NT2/D1 (cell line): Measurements from ENCODE around the gene PPP2R5A.

ENCODE experiments used
- DNase-seq: peaks from one replicate; pipeline ENCODE4 v3.0.0-alpha.2; 2011; ENCODE audit warnings: low read depth, low spot score
- H3K27me3 ChIP-seq: 2 replicates; pipeline ENCODE4 v1.6.0; 2011; ENCODE audit warnings: mild to moderate bottlenecking; ENCODE audit not compliant: insufficient read length, insufficient read depth
- H3K36me3 ChIP-seq: 2 replicates; pipeline ENCODE4 v1.6.1; 2011; ENCODE audit warnings: mild to moderate bottlenecking, low read length, mixed read lengths; ENCODE audit not compliant: insufficient read depth, insufficient read length
- H3K4me1 ChIP-seq: 2 replicates; pipeline ENCODE4 v1.5.1; 2011; ENCODE audit not compliant: insufficient read depth, insufficient read length
- H3K4me3 ChIP-seq: 2 replicates; pipeline ENCODE4 v1.5.1; 2011; ENCODE audit warnings: low read depth; ENCODE audit not compliant: insufficient read length
- H3K9ac ChIP-seq: 2 replicates; pipeline ENCODE4 v1.6.0; 2011; ENCODE audit warnings: low read depth; ENCODE audit not compliant: insufficient read length
- H3K9me3 ChIP-seq: 2 replicates; pipeline ENCODE4 v1.5.1; 2011; ENCODE audit warnings: mild to moderate bottlenecking, low read length; ENCODE audit not compliant: insufficient read depth
- SUZ12 ChIP-seq: IDR thresholded peaks from 2 replicates; pipeline ENCODE4 v1.6.1; 2011; ENCODE audit not compliant: insufficient read length, insufficient read depth; ENCODE audit errors: extremely low read depth
- YY1 ChIP-seq: IDR thresholded peaks from 2 replicates; pipeline ENCODE4 v1.6.1; 2011; ENCODE audit not compliant: insufficient read length, insufficient read depth
- ZNF274 ChIP-seq: IDR thresholded peaks from 2 replicates; pipeline ENCODE4 v1.6.1; 2011; ENCODE audit warnings: mild to moderate bottlenecking, low read depth, low read length

Gene PPP2R5A

GRCh38 chr1:212242288-212242984 lies 42.8 kb upstream of the PPP2R5A start:
- H3K9ac ChIP-seq, result no peak overlapping the region
- no peak overlapping the region for H3K4me3 ChIP-seq
- H3K9me3 ChIP-seq, result no peaks in the 10 kb centered on the region
- no peaks in the 10 kb centered on the region for H3K27me3 ChIP-seq
- no peak for DNase-seq
- no peaks in the 10 kb centered on the region for H3K36me3 ChIP-seq
- no peak for TF ChIP-seq SUZ12
- no peak for TF ChIP-seq YY1
- TF ChIP-seq ZNF274, result no peak
- H3K4me1 ChIP-seq, result no peaks in the 10 kb centered on the region

DNA sequence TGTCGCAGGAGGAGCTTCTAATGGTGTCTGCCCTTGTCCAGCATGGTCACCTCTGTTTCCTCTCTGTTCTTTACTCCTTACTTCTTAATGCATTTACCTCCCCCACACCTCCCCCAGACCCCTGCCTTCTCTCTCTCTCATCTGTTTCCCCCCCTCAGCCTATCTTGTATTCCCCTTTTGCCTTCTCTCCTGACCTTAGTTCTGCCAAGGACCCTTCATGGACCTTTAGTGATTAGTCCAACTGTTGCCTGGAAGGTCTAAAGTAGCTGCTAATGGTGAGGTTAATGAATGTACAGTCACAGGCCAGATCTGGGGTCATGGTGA lies 42.3 kb upstream of the PPP2R5A start:
- Histone ChIP-seq H3K9ac (no peak overlapping the region), H3K4me3 (no peak overlapping the region), H3K9me3 (no peaks in the 10 kb centered on the region), H3K27me3 (no peaks in the 10 kb centered on the region), H3K4me1 (no peaks in the 10 kb centered on the region), H3K36me3 (no peaks in the 10 kb centered on the region)
- no peak for TF ChIP-seq ZNF274
- no peak for TF ChIP-seq SUZ12
- TF ChIP-seq YY1, result no peak
- no peak for DNase-seq

GRCh38 chr1:212244441-212244840 lies 40.8 kb upstream of the PPP2R5A start:
- Histone ChIP-seq H3K4me1 (no peaks in the 10 kb centered on the region), H3K4me3 (no peak overlapping the region), H3K9me3 (no peaks in the 10 kb centered on the region), H3K9ac (no peak overlapping the region), H3K27me3 (no peaks in the 10 kb centered on the region), H3K36me3 (no peaks in the 10 kb centered on the region)
- DNase-seq, result no peak
- TF ChIP-seq YY1, result no peak
- TF ChIP-seq SUZ12, result no peak

DNA sequence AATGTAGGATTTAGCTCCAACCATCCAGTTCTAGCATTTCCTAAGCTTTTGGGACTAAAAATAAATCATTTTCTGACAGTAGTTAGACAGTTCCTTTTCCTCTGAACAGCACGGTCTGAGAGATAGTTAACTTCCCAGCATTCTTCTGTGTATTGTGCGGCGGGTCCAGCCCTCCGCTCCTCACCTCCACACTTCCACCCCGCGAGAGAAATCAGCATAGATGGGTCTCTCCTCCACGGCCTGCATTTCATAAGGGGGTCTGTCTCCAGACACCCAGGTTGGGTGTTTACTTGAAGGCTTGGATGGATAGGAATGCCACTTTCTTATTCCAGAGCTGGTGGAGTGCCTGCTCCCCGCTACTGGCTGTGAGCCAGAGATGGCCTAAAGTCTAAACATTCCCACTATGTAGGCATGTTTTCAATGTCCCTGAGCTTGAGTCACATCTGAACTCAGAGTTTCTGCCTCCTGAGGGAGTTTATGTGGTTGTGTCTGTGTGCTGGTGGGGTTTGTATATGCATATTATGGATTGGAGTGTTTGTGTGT lies 38.0 kb upstream of the PPP2R5A start:
- no peaks in the 10 kb centered on the region for H3K36me3 ChIP-seq
- H3K9ac ChIP-seq, result no peak overlapping the region
- no peak for DNase-seq
- no peak for TF ChIP-seq ZNF274
- no peak overlapping the region for H3K4me3 ChIP-seq
- no peaks in the 10 kb centered on the region for H3K9me3 ChIP-seq
- H3K4me1 ChIP-seq, result no peaks in the 10 kb centered on the region
- H3K27me3 ChIP-seq, result no peaks in the 10 kb centered on the region

GRCh38 chr1:212247988-212248387 lies 37.2 kb upstream of the PPP2R5A start:
- Histone ChIP-seq H3K9me3 (no peaks in the 10 kb centered on the region), H3K4me1 (no peaks in the 10 kb centered on the region), H3K36me3 (no peaks in the 10 kb centered on the region), H3K27me3 (no peaks in the 10 kb centered on the region), H3K9ac (no peak overlapping the region), H3K4me3 (no peak overlapping the region)
- TF ChIP-seq YY1 (no peak), SUZ12 (no peak), ZNF274 (no peak)
- no peak for DNase-seq

DNA sequence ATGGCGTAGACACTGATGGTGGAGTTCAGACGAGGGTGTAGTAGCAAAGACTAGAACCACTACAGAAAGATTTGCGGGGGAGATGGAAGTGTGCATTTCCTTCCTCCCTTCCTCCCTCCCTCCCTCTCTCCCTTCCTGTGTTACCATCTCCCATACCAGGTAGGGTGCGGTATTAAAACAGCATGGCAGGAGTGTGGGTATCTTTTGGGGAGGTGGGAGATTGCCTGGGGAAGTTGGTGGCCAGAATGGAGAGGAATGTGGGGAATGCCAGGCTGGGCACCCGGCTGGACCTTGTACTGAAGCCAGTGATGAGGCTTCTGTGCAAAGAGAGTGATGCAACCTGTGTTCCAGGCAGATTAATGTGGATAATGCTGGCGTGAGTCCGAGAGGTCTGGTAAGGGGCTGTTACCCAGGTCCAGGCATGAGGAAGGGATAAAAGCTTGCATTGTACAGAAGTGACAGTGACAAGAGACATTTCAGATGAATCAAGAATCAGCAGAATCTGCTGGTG lies 30.3 kb upstream of the PPP2R5A start:
- Histone ChIP-seq H3K27me3 (no peaks in the 10 kb centered on the region), H3K36me3 (no peaks in the 10 kb centered on the region), H3K4me1 (no peaks in the 10 kb centered on the region), H3K9me3 (no peaks in the 10 kb centered on the region), H3K4me3 (no peak overlapping the region), H3K9ac (no peak overlapping the region)
- TF ChIP-seq SUZ12 (no peak), YY1 (no peak), ZNF274 (no peak)
- DNase-seq, result no peak

DNA sequence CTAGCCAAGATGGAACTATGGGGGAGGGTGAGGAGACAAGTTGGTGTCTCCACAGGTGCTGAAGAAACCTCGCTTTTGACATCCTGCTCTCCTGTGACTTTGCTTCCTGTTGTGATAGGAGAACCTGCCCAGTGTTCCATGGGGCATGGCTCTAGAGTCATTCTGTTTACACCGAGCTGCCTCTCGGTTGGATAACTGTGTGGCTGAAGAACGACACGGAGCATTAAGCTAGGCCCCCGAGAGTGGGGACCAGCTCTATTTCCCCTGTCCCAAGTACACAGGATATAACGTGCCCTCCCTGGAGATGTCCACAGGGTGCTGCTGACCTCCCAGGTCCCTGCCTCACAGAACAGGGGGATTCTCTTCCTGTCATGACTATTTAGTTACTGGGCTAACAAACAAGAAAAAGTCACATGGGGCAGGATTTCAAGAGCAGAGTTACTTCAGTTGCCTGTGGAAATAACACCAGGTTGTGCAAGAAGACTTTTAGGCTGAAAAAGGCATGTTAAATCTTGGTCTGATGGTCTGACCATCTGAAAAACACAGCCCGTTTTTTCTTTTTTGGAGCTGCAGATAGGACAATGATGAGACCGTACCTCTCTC lies 29.4 kb upstream of the PPP2R5A start:
- Histone ChIP-seq H3K9ac (no peak overlapping the region), H3K4me1 (peaks cover under 1% of the 10 kb centered on the region), H3K27me3 (no peaks in the 10 kb centered on the region), H3K36me3 (no peaks in the 10 kb centered on the region), H3K9me3 (no peaks in the 10 kb centered on the region), H3K4me3 (no peak overlapping the region)
- DNase-seq, result no peak
- TF ChIP-seq SUZ12, result no peak
- no peak for TF ChIP-seq YY1
- TF ChIP-seq ZNF274, result no peak

GRCh38 chr1:212256369-212256768 lies 28.8 kb upstream of the PPP2R5A start:
- no peaks in the 10 kb centered on the region for H3K9me3 ChIP-seq
- no peak overlapping the region for H3K4me3 ChIP-seq
- H3K4me1 ChIP-seq, result peaks cover 2% of the 10 kb centered on the region
- no peak for DNase-seq
- H3K36me3 ChIP-seq, result no peaks in the 10 kb centered on the region
- no peak for TF ChIP-seq SUZ12
- no peak for TF ChIP-seq ZNF274
- TF ChIP-seq YY1, result no peak
- no peak overlapping the region for H3K9ac ChIP-seq
- H3K27me3 ChIP-seq, result no peaks in the 10 kb centered on the region
